HG03039 (cell line): Measurements from ENCODE around the gene BEND6.
"Not testable (repeated sequence)": the region's sequence is repeated elsewhere in the genome, so short reads cannot be mapped to it uniquely, and the experiment has no call there.

Source experiments
- ATAC-seq: cut with Tn5 transposase; IDR thresholded peaks from one replicate; pipeline ENCODE4 v1.9.1; 2021; ENCODE audit warnings: mild to moderate bottlenecking, moderate library complexity; ENCODE audit not compliant: unreplicated experiment

Gene BEND6

GRCh38 chr6:57026001-57026400 is 71.1 kb downstream of the BEND6 start:
- no peak for ATAC-seq

- no peak for ATAC-seq
Observed at GRCh38 chr6:57027301-57027700, 72.4 kb downstream of the BEND6 start.

- no peak for ATAC-seq
Observed at GRCh38 chr6:57029213-57029612, 74.3 kb downstream of the BEND6 start.

- no peak for ATAC-seq
Observed at GRCh38 chr6:57033228-57033627, 78.3 kb downstream of the BEND6 start.

GRCh38 chr6:57035549-57035948 is 80.6 kb downstream of the BEND6 start:
- no peak for ATAC-seq

- no peak for ATAC-seq
Observed at GRCh38 chr6:57038906-57039305, 84.0 kb downstream of the BEND6 start.

- ATAC-seq = no peak
Observed at GRCh38 chr6:57040011-57040410, 85.1 kb downstream of the BEND6 start.

- ATAC-seq = not testable (repeated sequence)
Observed at GRCh38 chr6:57044061-57044460, 89.2 kb downstream of the BEND6 start.

GRCh38 chr6:57044568-57044967 is 89.7 kb downstream of the BEND6 start:
- no peak for ATAC-seq

GRCh38 chr6:57046332-57047256 is 91.7 kb downstream of the BEND6 start, which contains the start of gene KIAA1586:
Gene KIAA1586 (plus strand): TSS chr6:57046693. CDS start chr6:57046756, 63 bp downstream.
- ATAC-seq = peak; percentile 96

GRCh38 chr6:57047257-57047585 is 92.3 kb downstream of the BEND6 start:
- ATAC-seq = peak; percentile 10

- not testable (repeated sequence) for ATAC-seq
Observed at GRCh38 chr6:57047859-57048258, 93.0 kb downstream of the BEND6 start.

- no peak for ATAC-seq
Observed at GRCh38 chr6:57048577-57048976, 93.7 kb downstream of the BEND6 start.

- no peak for ATAC-seq
Observed at GRCh38 chr6:57063847-57064246, 108.9 kb downstream of the BEND6 start.

- no peak for ATAC-seq
Observed at GRCh38 chr6:57064809-57065208, 109.9 kb downstream of the BEND6 start.

- no peak for ATAC-seq
Observed at GRCh38 chr6:57068061-57068460, 113.2 kb downstream of the BEND6 start.

- no peak for ATAC-seq
Observed at GRCh38 chr6:57069228-57069627, 114.3 kb downstream of the BEND6 start.

GRCh38 chr6:57069920-57070331 is 115.0 kb downstream of the BEND6 start:
- no peak for ATAC-seq

- no peak for ATAC-seq
Observed at GRCh38 chr6:57072108-57072507, 117.2 kb downstream of the BEND6 start.

- no peak for ATAC-seq
Observed at GRCh38 chr6:57074383-57074782, 119.5 kb downstream of the BEND6 start.

GRCh38 chr6:57075092-57075491 is 120.2 kb downstream of the BEND6 start:
- no peak for ATAC-seq
